Spleen (tissue), 11 donors: ENCODE measurements around the gene NPBWR2. TPM values are rescaled to one million over a fixed set of nuclear protein-coding genes. Genes with fewer than 3 reads are reported as not detected.
"Not testable (repeated sequence)": the region's sequence is repeated elsewhere in the genome, so short reads cannot be mapped to it uniquely, and the experiment has no call there.

ENCODE experiments used
- DNase-seq: peaks from one replicate; pipeline ENCODE4 v3.0.0-alpha.2; 2020
- H3K27ac ChIP-seq, 8 donors: fragments of 200-600 bp; sonication (generic) in 7 of 8; 1 replicate in 4 of 8; 2 replicates in 4 of 8; pipeline versions ENCODE4 v1.5.0 to v1.8.0; 2016 to 2021; ENCODE audit warnings: inconsistent platforms in 4 of 8, mild to moderate bottlenecking in 4 of 8, moderate library complexity in 1 of 8
- H3K27me3 ChIP-seq, 7 donors: fragments of 200-600 bp; sonication (generic) in 6 of 7; replicated peaks in 1 of 7; 1 replicate in 4 of 7; 2 replicates in 3 of 7; pipeline versions ENCODE4 v1.5.0 to v1.8.0; 2016 to 2021; ENCODE audit warnings: inconsistent platforms in 3 of 7, mild to moderate bottlenecking in 1 of 7
- H3K36me3 ChIP-seq, 6 donors: fragments of 200-600 bp; sonication (generic) in 5 of 6; 1 replicate in 4 of 6; 2 replicates in 2 of 6; pipeline versions ENCODE4 v1.5.0 to v1.8.0; 2016 to 2021; ENCODE audit warnings: inconsistent platforms in 2 of 6
- H3K4me1 ChIP-seq, 6 donors: fragments of 200-600 bp; sonication (generic) in 5 of 6; 1 replicate in 3 of 6; 2 replicates in 3 of 6; pipeline versions ENCODE4 v1.5.0 to v1.8.0; 2016 to 2021; ENCODE audit warnings: inconsistent platforms in 3 of 6
- H3K4me3 ChIP-seq, 8 donors: fragments of 200-600 bp; sonication (generic) in 7 of 8; 1 replicate in 4 of 8; 2 replicates in 4 of 8; pipeline versions ENCODE4 v1.5.0 to v1.8.0; 2016 to 2021; ENCODE audit warnings: inconsistent platforms in 4 of 8, mild to moderate bottlenecking in 4 of 8, moderate library complexity in 2 of 8
- H3K9me3 ChIP-seq, 8 donors: fragments of 200-600 bp; sonication (generic) in 7 of 8; 1 replicate in 4 of 8; 2 replicates in 4 of 8; pipeline versions ENCODE4 v1.5.0 to v1.8.0; 2016 to 2021; ENCODE audit warnings: inconsistent platforms in 4 of 8
- CTCF ChIP-seq, 11 experiments: fragments of 200-600 bp in 7 of 11; fragments of 450-650 bp in 4 of 11; sonication (generic) in 4 of 11; IDR thresholded peaks in 8 of 11; conservative IDR thresholded peaks in 3 of 11; 1 replicate in 7 of 11; 2 replicates in 4 of 11; pipeline versions ENCODE4 v1.4.0 to v1.8.0; 2016 to 2021; ENCODE audit warnings: antibody characterized with exemption in 11 of 11, inconsistent platforms in 4 of 11, mild to moderate bottlenecking in 1 of 11
- POLR2A ChIP-seq, 3 donors: fragments of 450-650 bp; IDR thresholded peaks; one replicate each; pipeline ENCODE4 v1.5.1; 2017; ENCODE audit warnings: antibody characterized with exemption in 3 of 3, mild to moderate bottlenecking in 1 of 3
- POLR2AphosphoS5 ChIP-seq, 3 donors: sonication (generic); formaldehyde crosslinking; IDR thresholded peaks; one replicate each; pipeline ENCODE4 v1.5.1; 2017; ENCODE audit warnings: antibody characterized with exemption in 3 of 3
- WGBS, 5 donors: extraction: QIAGEN DNeasy Blood & Tissue Kit in 3 of 5; methylation state at CpG; one replicate each; pipeline versions ENCODE4 v1.1.5 to v1.1.7; 2013 to 2018; 5-methylcytosine and 5-hydroxymethylcytosine counted together
- intact Hi-C: fragments of 100-400 bp; cut with DNase I; formaldehyde crosslinking; loops from one replicate; pipeline ENCODE4 v1.15.0; 2023; ENCODE audit warnings: low total_unique reads
- polyA plus RNA-seq, 3 donors: library from polyadenylated mRNA; stranded (reverse); fragments of 200-250 nt; gene quantifications; one replicate each; pipeline ENCODE4 v1.2.1, GENCODE V29; 2013
- total RNA-seq, 7 donors: library from RNA; depleted of rRNA in 3 of 7; stranded (reverse); fragments of >200 nt in 3 of 7; fragmentation: NEBNext Ultra II Directional in 4 of 7; extraction: Animal tissue kit (Norgen Biotek cat#: 25700) in 4 of 7; gene quantifications; one replicate each; pipeline versions ENCODE4 v1.1.0 to v1.2.1, GENCODE V29; 2016 to 2021
- donor health status: healthy with polysubstance abuse.
- donor health status: DM: no; HTN: no; CAD: no; lungs with moderate emphysema.
- donor health status: DM: no; HTN: no; CAD: no.
- donor health status: Bipolar disorder and iron deficiency.
- donor health status: healthy.
- donor health status: DM: no; HTN: no; CAD: no.
- donor health status: DM: yes; HTN: yes; CAD: no.

NPBWR2 gene
- total and polyA plus RNA-seq, 10 donors: 0.26 TPM; not detected in 9

GRCh38 chr20:64092258-64093012 lies 14.9 kb downstream of the NPBWR2 start:
- Histone ChIP-seq H3K4me3 (no peak overlapping the region), H3K9me3 (peaks cover 0 to 5% (median 4%) of the 10 kb centered on the region in 8 donors), H3K36me3 (peaks cover 0 to 16% (median 0%) of the 10 kb centered on the region in 6 donors), H3K27me3 (no peaks in the 10 kb centered on the region), H3K4me1 (peaks cover 0 to 4% (median 0%) of the 10 kb centered on the region in 6 donors), H3K27ac (no peak overlapping the region)
- intact Hi-C loops: no loop called here
- no peak for DNase-seq
- no peak for TF ChIP-seq CTCF (IDR thresholded peaks at IDR 0.05 in 8 of 11, conservative IDR thresholded peaks at IDR 0.05 in 3 of 11)
- TF ChIP-seq POLR2A (IDR thresholded peaks at IDR 0.05): no peak
- no peak for TF ChIP-seq POLR2AphosphoS5 (IDR thresholded peaks at IDR 0.05)
- 56 to 76% (median 71%) methylated on average over 5 to 27 of the region's 27 CpGs for WGBS, 5 donors

- DNase-seq: no peak
- 44 to 80% (median 48%) methylated on average over 1 to 16 of the region's 16 CpGs for WGBS, 5 donors
- no peak for TF ChIP-seq POLR2AphosphoS5 (IDR thresholded peaks at IDR 0.05)
- no peak for TF ChIP-seq CTCF (IDR thresholded peaks at IDR 0.05 in 8 of 11, conservative IDR thresholded peaks at IDR 0.05 in 3 of 11)
- TF ChIP-seq POLR2A (IDR thresholded peaks at IDR 0.05): no peak
Measured at GRCh38 chr20:64091770-64092169, 15.6 kb downstream of the NPBWR2 start.

GRCh38 chr20:64091340-64091739 lies 16.0 kb downstream of the NPBWR2 start:
- Histone ChIP-seq H3K9me3 (peaks cover 0 to 9% (median 5%) of the 10 kb centered on the region in 8 donors), H3K27me3 (no peaks in the 10 kb centered on the region), H3K4me1 (peaks cover 0 to 4% (median 0%) of the 10 kb centered on the region in 6 donors), H3K27ac (no peak overlapping the region), H3K4me3 (no peak overlapping the region), H3K36me3 (peaks cover 0 to 5% (median 0%) of the 10 kb centered on the region in 6 donors)
- intact Hi-C loops: no loop called here
- 82 to 92% (median 85%) methylated on average over 16 to 19 of the region's 19 CpGs for WGBS, 5 donors
- no peak for TF ChIP-seq CTCF (IDR thresholded peaks at IDR 0.05 in 8 of 11, conservative IDR thresholded peaks at IDR 0.05 in 3 of 11)
- TF ChIP-seq POLR2A (IDR thresholded peaks at IDR 0.05): no peak
- no peak for TF ChIP-seq POLR2AphosphoS5 (IDR thresholded peaks at IDR 0.05)
- no peak for DNase-seq

More at GRCh38 chr20:64091770-64092169, 15.6 kb downstream of the NPBWR2 start:
- intact Hi-C loops: no loop called here
- Histone ChIP-seq H3K27me3 (no peaks in the 10 kb centered on the region), H3K4me3 (no peak overlapping the region), H3K36me3 (peaks cover 0 to 9% (median 0%) of the 10 kb centered on the region in 6 donors), H3K9me3 (peaks cover 0 to 6% (median 5%) of the 10 kb centered on the region in 8 donors), H3K4me1 (peaks cover 0 to 4% (median 0%) of the 10 kb centered on the region in 6 donors), H3K27ac (no peak overlapping the region)

- Histone ChIP-seq H3K4me3 (no peak overlapping the region), H3K27me3 (peaks cover 0 to 9% (median 1%) of the 10 kb centered on the region in 7 donors), H3K27ac (no peak overlapping the region), H3K4me1 (peaks cover 0 to 4% (median 0%) of the 10 kb centered on the region in 6 donors), H3K36me3 (no peaks in the 10 kb centered on the region), H3K9me3 (peaks cover 0 to 9% (median 5%) of the 10 kb centered on the region in 8 donors)
- DNase-seq: no peak
- TF ChIP-seq POLR2AphosphoS5 (IDR thresholded peaks at IDR 0.05) (no peak), CTCF (IDR thresholded peaks at IDR 0.05 in 8 of 11, conservative IDR thresholded peaks at IDR 0.05 in 3 of 11) (no peak), POLR2A (IDR thresholded peaks at IDR 0.05) (no peak)
- 72 to 89% (median 76%) methylated on average over 10 of the region's 10 CpGs for WGBS, 5 donors
- intact Hi-C loops: no loop called here
Measured at GRCh38 chr20:64090165-64090564, 17.2 kb downstream of the NPBWR2 start.

GRCh38 chr20:64088586-64088985 lies 18.8 kb downstream of the NPBWR2 start:
- not testable (repeated sequence) for DNase-seq, H3K27ac ChIP-seq
- peaks cover 0 to 25% (median 17%) of the 10 kb centered on the region in 7 donors for H3K27me3 ChIP-seq

GRCh38 chr20:64087226-64087825 lies 20.0 kb downstream of the NPBWR2 start:
- Histone ChIP-seq H3K4me1 (peaks cover 11 to 30% (median 26%) of the 10 kb centered on the region in 6 donors), H3K27me3 (peaks cover 0 to 33% (median 17%) of the 10 kb centered on the region in 7 donors)
- 94 to 99% (median 98%) methylated on average over 5 to 9 of the region's 36 CpGs for WGBS, 5 donors
- DNase-seq, H3K4me3 ChIP-seq, H3K27ac ChIP-seq, H3K36me3 ChIP-seq, H3K9me3 ChIP-seq, intact Hi-C loops: not testable (repeated sequence)

More at GRCh38 chr20:64088586-64088985, 18.8 kb downstream of the NPBWR2 start:
- H3K4me1 ChIP-seq: peaks cover 5 to 18% (median 13%) of the 10 kb centered on the region in 6 donors
- H3K4me3 ChIP-seq, intact Hi-C loops, H3K36me3 ChIP-seq, H3K9me3 ChIP-seq: not testable (repeated sequence)
